DND-41 (cell line): ENCODE results near the gene SH3BP5.

ENCODE experiments used
- ATAC-seq: fragments of 200-7000 bp; cut with Tn5 transposase; 3 replicates; pipeline ENCODE4 v1.9.1; 2021; ENCODE audit warnings: low read depth; ENCODE audit not compliant: insufficient read depth
- DNase-seq: peaks from one replicate; pipeline ENCODE4 v3.0.0-alpha.2; 2020
- H2AFZ ChIP-seq: 2 replicates; pipeline ENCODE4 v1.6.0; 2012; ENCODE audit warnings: low read depth, low read length
- H3K27ac ChIP-seq: 2 replicates; pipeline ENCODE4 v1.5.1; 2012; ENCODE audit warnings: low read length, inconsistent platforms
- H3K27me3 ChIP-seq: fragments of 200-600 bp; sonication (generic); 2 replicates; pipeline ENCODE4 v1.6.0; 2012; ENCODE audit warnings: low read length, mild to moderate bottlenecking, inconsistent platforms; ENCODE audit not compliant: insufficient read depth, poor library complexity
- H3K36me3 ChIP-seq: 2 replicates; pipeline ENCODE4 v1.5.1; 2012; ENCODE audit warnings: low read length, inconsistent platforms; ENCODE audit not compliant: insufficient read depth
- H3K4me1 ChIP-seq: 2 replicates; pipeline ENCODE4 v1.5.1; 2012; ENCODE audit warnings: mild to moderate bottlenecking, low read length; ENCODE audit not compliant: insufficient read depth
- H3K4me2 ChIP-seq: 2 replicates; pipeline ENCODE4 v1.6.0; 2012; ENCODE audit warnings: mild to moderate bottlenecking, moderate library complexity, low read length, inconsistent platforms; ENCODE audit not compliant: insufficient read depth
- H3K4me3 ChIP-seq, 2 experiments: fragments of 200-600 bp in 1 of 2; shearing (Covaris generic) in 1 of 2; 2 replicates each; pipeline ENCODE4 v1.5.1; 2012 to 2016; ENCODE audit warnings: inconsistent platforms in 2 of 2, low read length in 2 of 2, mild to moderate bottlenecking in 2 of 2, low read depth in 1 of 2, moderate library complexity in 1 of 2
- H3K79me2 ChIP-seq: 2 replicates; pipeline ENCODE4 v1.6.0; 2012; ENCODE audit warnings: low read length, inconsistent platforms; ENCODE audit not compliant: insufficient read depth
- H3K9ac ChIP-seq: 2 replicates; pipeline ENCODE4 v1.6.0; 2012; ENCODE audit warnings: low read depth, mild to moderate bottlenecking, inconsistent platforms, low read length, moderate library complexity
- H3K9me3 ChIP-seq: 2 replicates; pipeline ENCODE4 v1.5.1; 2012; ENCODE audit warnings: low read length, moderate library complexity, mild to moderate bottlenecking, inconsistent platforms; ENCODE audit not compliant: insufficient read depth, severe bottlenecking
- H4K20me1 ChIP-seq: 2 replicates; pipeline ENCODE4 v1.6.0; 2012; ENCODE audit warnings: low read length; ENCODE audit not compliant: insufficient read depth
- EZH2 ChIP-seq: IDR thresholded peaks from 3 replicates; pipeline ENCODE4 v1.6.1; 2012; ENCODE audit warnings: borderline replicate concordance, low read depth, mild to moderate bottlenecking, moderate library complexity, low read length, inconsistent platforms; ENCODE audit not compliant: severe bottlenecking
- TF ChIP-seq, protein P1 (sequence below): IDR thresholded peaks from 2 replicates; pipeline ENCODE4 v1.5.1; 2012; ENCODE audit warnings: borderline replicate concordance, low read length, moderate library complexity, mild to moderate bottlenecking; ENCODE audit not compliant: poor library complexity, severe bottlenecking; ENCODE audit errors: extremely low read depth

The SH3BP5 gene

DNA sequence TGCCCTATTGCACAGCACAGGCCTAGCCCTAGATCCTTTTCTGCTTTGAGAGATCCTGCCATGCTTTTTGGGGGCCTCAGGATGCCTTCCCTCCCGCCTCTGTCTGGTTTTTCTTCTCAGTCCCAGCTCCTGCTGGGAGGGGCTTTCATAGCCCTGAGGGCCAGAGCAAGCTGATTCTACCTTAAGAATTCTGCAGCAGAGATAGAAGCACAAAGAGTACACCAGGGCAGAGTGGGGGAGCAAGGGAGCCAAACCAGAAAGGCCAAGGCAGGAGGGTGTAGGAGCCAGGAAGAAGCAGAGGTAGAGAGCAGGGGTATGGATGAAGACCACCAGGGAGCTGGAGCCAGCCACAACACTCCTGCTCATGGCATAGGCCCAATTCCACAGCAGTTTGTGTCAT, 18.1 kb downstream of the SH3BP5 start:
- Histone ChIP-seq H3K4me3 (no peak overlapping the region), H3K27me3 (no peaks in the 10 kb centered on the region), H4K20me1 (no peaks in the 10 kb centered on the region), H3K4me1 (peaks cover 16% of the 10 kb centered on the region), H2AFZ (no peak overlapping the region), H3K9ac (no peak overlapping the region), H3K9me3 (no peaks in the 10 kb centered on the region), H3K27ac (no peak overlapping the region), H3K79me2 (peaks cover 53% of the 10 kb centered on the region), H3K36me3 (peaks cover 4% of the 10 kb centered on the region; the same call in 1 of the 2 replicates), H3K4me2 (no peak overlapping the region)
- no peak for DNase-seq
- no peak for TF ChIP-seq EZH2
- TF ChIP-seq, protein P1, sequence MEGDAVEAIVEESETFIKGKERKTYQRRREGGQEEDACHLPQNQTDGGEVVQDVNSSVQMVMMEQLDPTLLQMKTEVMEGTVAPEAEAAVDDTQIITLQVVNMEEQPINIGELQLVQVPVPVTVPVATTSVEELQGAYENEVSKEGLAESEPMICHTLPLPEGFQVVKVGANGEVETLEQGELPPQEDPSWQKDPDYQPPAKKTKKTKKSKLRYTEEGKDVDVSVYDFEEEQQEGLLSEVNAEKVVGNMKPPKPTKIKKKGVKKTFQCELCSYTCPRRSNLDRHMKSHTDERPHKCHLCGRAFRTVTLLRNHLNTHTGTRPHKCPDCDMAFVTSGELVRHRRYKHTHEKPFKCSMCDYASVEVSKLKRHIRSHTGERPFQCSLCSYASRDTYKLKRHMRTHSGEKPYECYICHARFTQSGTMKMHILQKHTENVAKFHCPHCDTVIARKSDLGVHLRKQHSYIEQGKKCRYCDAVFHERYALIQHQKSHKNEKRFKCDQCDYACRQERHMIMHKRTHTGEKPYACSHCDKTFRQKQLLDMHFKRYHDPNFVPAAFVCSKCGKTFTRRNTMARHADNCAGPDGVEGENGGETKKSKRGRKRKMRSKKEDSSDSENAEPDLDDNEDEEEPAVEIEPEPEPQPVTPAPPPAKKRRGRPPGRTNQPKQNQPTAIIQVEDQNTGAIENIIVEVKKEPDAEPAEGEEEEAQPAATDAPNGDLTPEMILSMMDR: no peak
- ATAC-seq: no peak

DNA sequence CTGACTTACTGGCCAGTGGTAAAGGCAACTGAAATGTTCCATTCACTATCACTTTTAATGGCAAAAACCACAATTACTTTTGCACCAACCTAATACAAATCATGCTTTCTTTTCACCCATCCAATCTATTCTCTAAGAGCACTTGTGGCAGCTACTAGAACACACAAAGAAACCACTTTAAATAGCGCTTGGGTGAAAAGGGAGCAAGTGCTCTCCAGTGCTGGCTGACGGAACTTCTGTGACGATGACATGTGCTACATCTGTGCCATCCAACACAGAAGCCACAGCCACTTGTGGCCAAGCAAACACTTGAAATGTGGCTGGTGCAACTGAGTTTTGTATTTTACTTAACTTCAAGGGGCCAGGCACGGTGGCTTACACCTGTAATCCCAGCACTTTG, 18.9 kb downstream of the SH3BP5 start:
- H3K36me3 ChIP-seq: peaks cover 4% of the 10 kb centered on the region; the same call in 1 of the 2 replicates
- H3K4me3 ChIP-seq: no peak overlapping the region
- no peak overlapping the region for H3K9ac ChIP-seq
- peak; percentile 83 for ATAC-seq
- TF ChIP-seq, protein P1: no peak
- TF ChIP-seq EZH2: no peak
- no peaks in the 10 kb centered on the region for H4K20me1 ChIP-seq
- no peak overlapping the region for H3K4me2 ChIP-seq
- peaks cover 53% of the 10 kb centered on the region for H3K79me2 ChIP-seq
- peaks cover 16% of the 10 kb centered on the region for H3K4me1 ChIP-seq
- no peaks in the 10 kb centered on the region for H3K9me3 ChIP-seq
- no peak overlapping the region for H3K27ac ChIP-seq
- no peaks in the 10 kb centered on the region for H3K27me3 ChIP-seq
- H2AFZ ChIP-seq: no peak overlapping the region
- DNase-seq: peak; percentile 63

GRCh38 chr3:15312550-15312949, 19.8 kb downstream of the SH3BP5 start:
- DNase-seq (no peak), ATAC-seq (no peak)
- H3K4me1 ChIP-seq: peaks cover 16% of the 10 kb centered on the region
- H3K27ac ChIP-seq: no peak overlapping the region
- no peak for TF ChIP-seq EZH2
- TF ChIP-seq, protein P1: no peak
- no peaks in the 10 kb centered on the region for H3K9me3 ChIP-seq
- H3K36me3 ChIP-seq: peaks cover 4% of the 10 kb centered on the region; the same call in 1 of the 2 replicates
- no peak overlapping the region for H3K9ac ChIP-seq
- H3K4me2 ChIP-seq: no peak overlapping the region
- no peaks in the 10 kb centered on the region for H4K20me1 ChIP-seq
- H3K4me3 ChIP-seq: no peak overlapping the region
- peaks cover 52% of the 10 kb centered on the region for H3K79me2 ChIP-seq
- no peak overlapping the region for H2AFZ ChIP-seq
- H3K27me3 ChIP-seq: no peaks in the 10 kb centered on the region
